Natural killer cell treated with Interleukin-12 subunit alpha and Interleukin-12 subunit beta and Interleukin-15 and Interleukin-18, amount 100 ng/mL, for 72 hours (primary cell): Measurements from ENCODE around the gene FAM163B. TPM values are rescaled to one million over a fixed set of nuclear protein-coding genes. Genes with fewer than 3 reads are reported as not detected.
A peak's percentile ranks its signal among the peaks of the same experiment; 100 is the strongest.

Source experiments
- ATAC-seq, 2 donors: fragments of 150-1000 bp; cut with Tn5 transposase in 1 of 2; sonication (Bioruptor Pico), chemical (Tn5 transposase) in 1 of 2; 2 replicates each; pipeline ENCODE4 v1.10.0; 2021
- DNase-seq: peaks from one replicate; pipeline ENCODE4 v3.0.0; 2022; ENCODE audit warnings: low spot score
- H3K27ac Mint-ChIP-seq, 2 donors: 1 replicate in 1 of 2; 2 replicates in 1 of 2; pipeline ENCODE4 v1.8.0; 2022; ENCODE audit warnings: mixed read lengths in 2 of 2, mild to moderate bottlenecking in 1 of 2, moderate library complexity in 1 of 2
- H3K27me3 Mint-ChIP-seq, 2 donors: 1 replicate in 1 of 2; 2 replicates in 1 of 2; pipeline ENCODE4 v1.8.0; 2022; ENCODE audit warnings: mixed read lengths in 2 of 2
- H3K36me3 Mint-ChIP-seq: one replicate; pipeline ENCODE4 v1.8.0; 2022; ENCODE audit warnings: mixed read lengths
- H3K4me1 Mint-ChIP-seq, 2 donors: 1 replicate in 1 of 2; 2 replicates in 1 of 2; pipeline ENCODE4 v1.8.0; 2022; ENCODE audit warnings: low read depth in 2 of 2, mixed read lengths in 2 of 2, mild to moderate bottlenecking in 1 of 2
- H3K4me3 Mint-ChIP-seq: one replicate; pipeline ENCODE4 v1.8.0; 2022; ENCODE audit warnings: mixed read lengths
- H3K9me3 Mint-ChIP-seq: 2 replicates; pipeline ENCODE4 v1.8.0; 2022; ENCODE audit warnings: mixed read lengths
- total RNA-seq, 2 donors: library from RNA; stranded (reverse); gene quantifications; one replicate each; pipeline ENCODE4 v1.2.3, GENCODE V29; 2022

The FAM163B gene
- total RNA-seq, 2 donors from 2014 or later = not detected

- Mint-ChIP-seq H3K4me3 (peak overlapping the region; percentile 67), H3K4me1 (peaks cover 25 to 31% of the 10 kb centered on the region in 2 donors), H3K27me3 (peaks cover 12 to 13% of the 10 kb centered on the region in 2 donors), H3K9me3 (no peaks in the 10 kb centered on the region), H3K27ac (peak overlapping the region; percentile 55 to 67), H3K36me3 (no peaks in the 10 kb centered on the region)
- ATAC-seq (peak; percentile 72 to 81), DNase-seq (peak; percentile 71)
Observed at GRCh38 chr9:133619791-133620190, 10.6 kb upstream of the FAM163B start.

DNA sequence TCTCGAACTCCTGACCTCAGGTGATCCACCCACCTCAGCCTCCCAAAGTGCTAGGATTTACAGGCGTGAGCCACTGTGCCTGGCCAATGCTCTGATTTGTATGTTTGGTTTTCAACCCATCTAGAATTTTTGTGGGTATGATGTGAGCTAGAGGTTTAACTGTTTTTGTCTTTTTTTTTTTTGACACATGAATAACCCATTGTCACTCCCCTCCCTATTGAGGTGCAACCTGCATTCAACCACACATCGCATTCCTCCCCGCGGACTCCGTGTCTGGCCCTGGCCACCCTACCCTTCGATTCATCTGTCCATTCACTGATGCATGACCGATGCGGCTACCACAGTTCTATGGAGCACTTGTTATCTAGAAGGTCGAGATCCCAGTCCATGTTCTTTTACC lies 9.5 kb upstream of the FAM163B start:
- H3K27ac Mint-ChIP-seq = peak overlapping the region in 1 of 2 donors; percentile 67
- no peak overlapping the region for H3K4me3 Mint-ChIP-seq
- DNase-seq = no peak
- H3K9me3 Mint-ChIP-seq = no peaks in the 10 kb centered on the region
- H3K4me1 Mint-ChIP-seq = peaks cover 25 to 31% of the 10 kb centered on the region in 2 donors
- no peak for ATAC-seq
- peaks cover 8 to 14% of the 10 kb centered on the region in 2 donors for H3K27me3 Mint-ChIP-seq
- H3K36me3 Mint-ChIP-seq = no peaks in the 10 kb centered on the region

GRCh38 chr9:133616643-133617405 lies 7.6 kb upstream of the FAM163B start:
- Mint-ChIP-seq H3K9me3 (no peaks in the 10 kb centered on the region), H3K36me3 (no peaks in the 10 kb centered on the region), H3K4me1 (peaks cover 19 to 23% of the 10 kb centered on the region in 2 donors)

DNA sequence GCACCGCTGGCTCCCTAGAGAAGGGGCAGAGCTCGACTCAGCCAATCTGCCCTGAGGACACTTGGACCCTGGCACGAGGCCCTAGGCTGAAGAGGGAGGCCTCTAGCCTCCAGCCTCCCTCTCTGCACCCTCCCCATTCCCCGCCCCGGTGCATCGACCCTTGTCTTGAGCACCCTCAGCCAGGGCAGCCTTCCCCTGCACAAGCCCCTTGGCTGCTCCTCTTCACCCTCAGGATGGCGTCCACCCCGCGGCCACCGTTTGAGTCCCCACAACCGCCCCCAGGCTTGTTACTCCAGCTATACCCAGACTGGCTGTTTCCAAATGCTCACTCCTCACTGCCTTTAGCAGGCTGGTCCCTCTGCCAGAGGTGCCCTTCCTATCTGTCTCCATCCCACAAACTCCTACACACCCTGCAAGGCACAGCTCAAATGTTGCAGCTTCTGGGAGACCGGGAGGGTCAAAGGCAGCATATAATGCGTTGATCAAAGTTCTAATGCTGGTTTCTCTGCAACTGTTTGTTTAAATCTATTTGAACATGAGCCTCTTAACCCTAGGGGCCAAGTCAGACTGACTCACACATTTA lies 6.5 kb upstream of the FAM163B start:
- H3K4me1 Mint-ChIP-seq = peaks cover 11 to 18% of the 10 kb centered on the region in 2 donors
- no peak overlapping the region for H3K27ac Mint-ChIP-seq
- H3K27me3 Mint-ChIP-seq = peaks cover 23 to 28% of the 10 kb centered on the region in 2 donors
- H3K36me3 Mint-ChIP-seq = no peaks in the 10 kb centered on the region
- DNase-seq (no peak), ATAC-seq (no peak)
- H3K4me3 Mint-ChIP-seq = no peak overlapping the region
- H3K9me3 Mint-ChIP-seq = no peaks in the 10 kb centered on the region

More at GRCh38 chr9:133616643-133617405, 7.6 kb upstream of the FAM163B start:
- H3K4me3 Mint-ChIP-seq = no peak overlapping the region
- H3K27ac Mint-ChIP-seq = no peak overlapping the region
- no peak for DNase-seq
- no peak for ATAC-seq
- peaks cover 14 to 17% of the 10 kb centered on the region in 2 donors for H3K27me3 Mint-ChIP-seq

DNA sequence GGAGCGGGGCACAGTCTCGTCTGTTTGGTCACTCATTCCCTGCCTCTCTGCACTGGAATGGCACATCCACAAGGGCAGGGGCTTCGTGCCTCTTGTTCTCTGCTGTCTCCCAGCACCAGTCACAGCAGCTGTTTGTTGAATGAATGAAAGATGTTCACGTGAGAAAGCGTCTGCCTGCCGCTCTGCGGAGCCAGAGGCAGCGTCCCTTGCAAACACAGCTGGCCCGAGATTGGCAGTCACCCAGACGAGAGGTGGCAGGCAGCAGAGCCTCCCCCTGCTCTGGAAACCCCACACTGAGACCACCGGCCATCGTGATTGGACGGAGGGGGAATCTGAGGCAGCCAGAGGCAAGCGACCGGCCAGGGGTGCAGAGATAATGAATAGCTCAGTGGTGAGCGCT lies 6.0 kb upstream of the FAM163B start:
- Mint-ChIP-seq H3K4me3 (no peak overlapping the region), H3K36me3 (no peaks in the 10 kb centered on the region), H3K27me3 (peaks cover 26 to 33% of the 10 kb centered on the region in 2 donors), H3K9me3 (no peaks in the 10 kb centered on the region), H3K4me1 (peaks cover 7 to 16% of the 10 kb centered on the region in 2 donors), H3K27ac (no peak overlapping the region)
- ATAC-seq (no peak), DNase-seq (no peak)

DNA sequence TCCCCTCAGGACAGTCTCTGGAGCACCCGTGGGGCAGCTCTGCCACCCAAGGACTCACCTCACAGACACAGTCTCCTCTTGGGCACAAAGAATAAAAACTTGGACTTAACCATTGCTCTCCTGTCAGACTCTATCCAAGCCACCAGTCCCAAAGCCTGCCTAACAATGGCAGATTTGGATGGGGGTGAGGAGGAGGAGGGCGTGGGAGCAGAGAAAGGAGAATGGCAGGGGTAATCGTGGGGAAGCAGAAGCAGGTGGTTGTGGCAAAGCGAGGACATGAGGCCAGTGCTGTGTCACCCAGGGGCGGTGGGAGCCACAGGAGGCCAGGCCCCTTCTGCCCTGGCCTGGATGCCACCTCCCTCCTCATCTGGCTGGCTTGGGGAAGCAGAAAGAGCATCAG lies 5.5 kb upstream of the FAM163B start:
- Mint-ChIP-seq H3K4me3 (no peak overlapping the region), H3K27ac (no peak overlapping the region), H3K36me3 (no peaks in the 10 kb centered on the region), H3K9me3 (no peaks in the 10 kb centered on the region), H3K27me3 (peaks cover 29 to 38% of the 10 kb centered on the region in 2 donors), H3K4me1 (peaks cover 2 to 11% of the 10 kb centered on the region in 2 donors)
- no peak for ATAC-seq
- no peak for DNase-seq

- peaks cover 32 to 41% of the 10 kb centered on the region in 2 donors for H3K27me3 Mint-ChIP-seq
- no peaks in the 10 kb centered on the region for H3K36me3 Mint-ChIP-seq
- DNase-seq = no peak
Observed at GRCh38 chr9:133614056-133614455, 4.9 kb upstream of the FAM163B start.

DNA sequence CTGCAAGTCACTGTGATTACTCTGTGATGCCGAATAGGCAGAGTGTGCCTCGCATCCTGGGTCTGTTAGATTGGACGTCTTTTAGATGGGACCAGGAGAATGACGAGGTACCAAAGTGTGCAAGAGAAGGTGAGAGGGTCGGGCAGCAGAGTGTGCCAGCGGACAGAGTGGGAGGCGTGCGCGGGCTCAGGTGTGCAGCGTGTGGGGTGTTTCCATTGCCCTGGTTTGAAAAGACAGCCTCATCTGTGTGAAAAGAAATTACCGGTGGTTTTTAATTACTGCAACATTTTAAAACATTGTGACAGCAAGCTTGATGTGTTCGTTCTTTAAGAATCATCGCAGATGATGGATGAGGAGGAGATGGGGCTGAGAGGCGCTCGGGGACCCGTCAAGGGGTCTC lies 4.2 kb upstream of the FAM163B start:
- Mint-ChIP-seq H3K4me1 (peaks cover 0 to 5% of the 10 kb centered on the region in 2 donors), H3K9me3 (no peaks in the 10 kb centered on the region)

More at GRCh38 chr9:133614056-133614455, 4.9 kb upstream of the FAM163B start:
- no peak for ATAC-seq
- no peak overlapping the region for H3K4me3 Mint-ChIP-seq
- peaks cover 0 to 9% of the 10 kb centered on the region in 2 donors for H3K4me1 Mint-ChIP-seq
- H3K9me3 Mint-ChIP-seq = no peaks in the 10 kb centered on the region
- no peak overlapping the region for H3K27ac Mint-ChIP-seq

DNA sequence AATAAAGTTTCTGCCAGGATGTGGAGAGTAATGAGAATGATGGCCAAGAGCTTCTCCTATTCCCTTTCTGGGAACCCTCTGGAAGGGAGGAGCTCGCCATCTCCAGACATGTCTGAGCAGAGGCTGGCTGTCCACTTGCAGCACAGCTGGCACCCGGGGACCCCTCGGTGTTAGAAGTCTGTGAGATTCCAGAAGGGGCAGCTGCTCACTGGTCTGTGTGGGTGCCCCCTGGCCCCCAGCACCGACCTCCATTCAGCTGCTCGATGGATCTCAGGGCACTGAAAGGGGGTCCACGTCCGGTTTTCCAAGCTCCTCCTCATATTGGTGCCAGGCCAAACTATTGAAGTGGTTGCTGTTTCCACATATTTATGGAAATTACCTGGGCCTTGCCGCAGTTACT lies 3.6 kb upstream of the FAM163B start:
- H3K4me3 Mint-ChIP-seq = no peak overlapping the region
- ATAC-seq (no peak), DNase-seq (no peak)
- peaks cover 32 to 33% of the 10 kb centered on the region in 2 donors for H3K27me3 Mint-ChIP-seq
- H3K9me3 Mint-ChIP-seq = no peaks in the 10 kb centered on the region
- no peak overlapping the region for H3K27ac Mint-ChIP-seq
- H3K4me1 Mint-ChIP-seq = no peaks in the 10 kb centered on the region
- H3K36me3 Mint-ChIP-seq = no peaks in the 10 kb centered on the region

More for the DNA sequence above, 4.2 kb upstream of the FAM163B start:
- DNase-seq (no peak), ATAC-seq (no peak)
- Mint-ChIP-seq H3K27ac (no peak overlapping the region), H3K4me3 (no peak overlapping the region), H3K36me3 (no peaks in the 10 kb centered on the region), H3K27me3 (peaks cover 32 to 38% of the 10 kb centered on the region in 2 donors)

DNA sequence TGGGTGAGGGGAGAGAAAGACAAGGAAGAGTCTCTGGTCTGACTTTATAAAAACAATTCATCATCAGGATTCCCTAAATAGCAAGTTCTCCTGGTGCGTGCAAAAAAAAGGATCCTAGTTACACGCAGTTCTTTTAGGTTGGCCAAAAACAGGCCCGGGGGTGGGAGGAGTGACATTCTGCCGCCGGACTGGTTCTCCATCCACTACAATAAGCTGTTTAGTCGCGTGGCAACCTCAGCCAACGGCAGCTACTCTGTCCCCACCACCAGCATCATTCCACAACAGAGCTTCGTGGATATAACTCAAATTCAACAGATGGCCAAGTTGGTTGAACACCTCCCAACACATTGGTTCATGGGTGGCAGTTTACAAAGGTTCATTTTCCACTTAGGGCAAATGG lies 2.9 kb upstream of the FAM163B start:
- Mint-ChIP-seq H3K27ac (no peak overlapping the region), H3K4me1 (no peaks in the 10 kb centered on the region), H3K36me3 (no peaks in the 10 kb centered on the region), H3K27me3 (peaks cover 32 to 33% of the 10 kb centered on the region in 2 donors), H3K4me3 (no peak overlapping the region), H3K9me3 (no peaks in the 10 kb centered on the region)
- DNase-seq (no peak), ATAC-seq (no peak)

- Mint-ChIP-seq H3K4me3 (no peak overlapping the region), H3K4me1 (no peaks in the 10 kb centered on the region), H3K27me3 (peaks cover 33 to 34% of the 10 kb centered on the region in 2 donors), H3K36me3 (no peaks in the 10 kb centered on the region), H3K9me3 (no peaks in the 10 kb centered on the region), H3K27ac (no peak overlapping the region)
- ATAC-seq (no peak), DNase-seq (no peak)
Observed at GRCh38 chr9:133610845-133611244, 1.7 kb upstream of the FAM163B start.

DNA sequence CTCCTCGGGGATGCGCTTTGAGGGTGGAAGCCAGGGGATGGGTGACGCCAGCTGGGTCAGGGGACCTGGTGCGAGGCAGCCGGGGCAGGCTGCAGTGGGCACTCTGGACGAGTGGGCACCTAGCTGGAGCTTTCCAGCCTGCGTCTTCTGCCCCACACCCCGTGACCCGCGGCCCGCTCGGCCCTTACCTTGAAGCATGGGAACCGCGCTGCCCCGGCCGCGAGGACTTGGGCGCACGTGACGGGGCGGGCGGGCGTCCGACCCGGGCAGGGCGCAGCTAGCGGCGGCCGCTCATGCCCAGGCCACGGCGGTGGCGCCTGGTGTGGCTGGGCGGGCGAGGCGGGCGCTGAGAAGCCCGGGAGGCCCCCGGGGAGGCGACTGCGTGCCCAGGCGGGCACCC lies 300 bp downstream of the FAM163B start:
- no peak overlapping the region for H3K4me3 Mint-ChIP-seq
- no peaks in the 10 kb centered on the region for H3K9me3 Mint-ChIP-seq
- DNase-seq = no peak
- H3K36me3 Mint-ChIP-seq = no peaks in the 10 kb centered on the region
- no peak for ATAC-seq
- peaks cover 33 to 39% of the 10 kb centered on the region in 2 donors for H3K27me3 Mint-ChIP-seq
- H3K4me1 Mint-ChIP-seq = peaks cover 0 to 3% of the 10 kb centered on the region in 2 donors
- no peak overlapping the region for H3K27ac Mint-ChIP-seq

- Mint-ChIP-seq H3K4me3 (no peak overlapping the region), H3K4me1 (peaks cover 0 to 3% of the 10 kb centered on the region in 2 donors), H3K27ac (no peak overlapping the region), H3K27me3 (peaks cover 31 to 41% of the 10 kb centered on the region in 2 donors), H3K9me3 (no peaks in the 10 kb centered on the region), H3K36me3 (no peaks in the 10 kb centered on the region)
- DNase-seq (no peak), ATAC-seq (no peak)
Observed at GRCh38 chr9:133608382-133608781, 807 bp downstream of the FAM163B start.

- H3K9me3 Mint-ChIP-seq = no peaks in the 10 kb centered on the region
- H3K4me1 Mint-ChIP-seq = peaks cover 0 to 3% of the 10 kb centered on the region in 2 donors
- H3K36me3 Mint-ChIP-seq = no peaks in the 10 kb centered on the region
- DNase-seq = no peak
- no peak overlapping the region for H3K4me3 Mint-ChIP-seq
- H3K27ac Mint-ChIP-seq = no peak overlapping the region
- H3K27me3 Mint-ChIP-seq = peaks cover 27 to 37% of the 10 kb centered on the region in 2 donors
- ATAC-seq = no peak
Observed at GRCh38 chr9:133607976-133608375, 1.2 kb downstream of the FAM163B start.
